Breast epithelium (tissue), 4 donors: ENCODE data around the gene NANOGP8. TPM values are rescaled to one million over a fixed set of nuclear protein-coding genes. Genes with fewer than 3 reads are reported as not detected.

Experiments used
- DNase-seq, 2 donors: peaks; one replicate each; pipeline ENCODE4 v3.0.0-alpha.2; 2019; ENCODE audit warnings: low spot score in 2 of 2
- H3K27ac ChIP-seq, 2 donors: fragments of 200-600 bp; sonication (generic) in 1 of 2; one replicate each; pipeline ENCODE4 v1.5.1; 2016 to 2019; ENCODE audit warnings: mild to moderate bottlenecking in 1 of 2
- H3K27me3 ChIP-seq, 2 donors: fragments of 200-600 bp; sonication (generic) in 1 of 2; one replicate each; pipeline versions ENCODE4 v1.5.1 to v1.6.0; 2017 to 2019; ENCODE audit warnings: control low read depth in 1 of 2, mild to moderate bottlenecking in 1 of 2
- H3K36me3 ChIP-seq: fragments of 200-600 bp; one replicate; pipeline ENCODE4 v1.5.1; 2019
- H3K4me1 ChIP-seq, 2 donors: fragments of 200-600 bp; sonication (generic); one replicate each; pipeline ENCODE4 v1.5.1; 2016 to 2019; ENCODE audit warnings: control low read depth in 1 of 2
- H3K4me3 ChIP-seq, 3 donors: fragments of 200-600 bp; sonication (generic); 1 replicate in 2 of 3; 2 replicates in 1 of 3; pipeline ENCODE4 v1.5.1; 2016 to 2019; ENCODE audit warnings: mild to moderate bottlenecking in 3 of 3, moderate library complexity in 2 of 3
- H3K9me3 ChIP-seq, 2 donors: fragments of 200-600 bp; sonication (generic) in 1 of 2; one replicate each; pipeline ENCODE4 v1.5.1; 2016 to 2019; ENCODE audit warnings: control low read depth in 1 of 2
- POLR2A ChIP-seq: fragments of 450-650 bp; IDR thresholded peaks from one replicate; pipeline ENCODE4 v1.6.1; 2016; ENCODE audit warnings: antibody characterized with exemption, mild to moderate bottlenecking, moderate library complexity
- POLR2AphosphoS5 ChIP-seq, 3 donors: sonication (generic); formaldehyde crosslinking; IDR thresholded peaks; one replicate each; pipeline ENCODE4 v1.6.1; 2017; ENCODE audit warnings: antibody characterized with exemption in 3 of 3
- intact Hi-C: fragments of 100-400 bp; cut with DNase I; formaldehyde crosslinking; loops from one replicate; pipeline ENCODE4 v1.15.1; 2023; ENCODE audit warnings: low total_unique reads
- total RNA-seq, 3 donors: library from RNA; depleted of rRNA; stranded (reverse); fragments of >200 nt; gene quantifications; one replicate each; pipeline ENCODE4 v1.1.0, GENCODE V29; 2016
- TF ChIP-seq, protein P1 (sequence below), 3 donors: fragments of 450-650 bp; IDR thresholded peaks; one replicate each; pipeline ENCODE4 v1.5.1; 2016 to 2017; ENCODE audit warnings: antibody characterized with exemption in 3 of 3, mild to moderate bottlenecking in 3 of 3, moderate library complexity in 3 of 3

The NANOGP8 gene
- total RNA-seq, 3 donors from 2014 or later = 1.1 to 1.3 (median 1.3) TPM

DNA sequence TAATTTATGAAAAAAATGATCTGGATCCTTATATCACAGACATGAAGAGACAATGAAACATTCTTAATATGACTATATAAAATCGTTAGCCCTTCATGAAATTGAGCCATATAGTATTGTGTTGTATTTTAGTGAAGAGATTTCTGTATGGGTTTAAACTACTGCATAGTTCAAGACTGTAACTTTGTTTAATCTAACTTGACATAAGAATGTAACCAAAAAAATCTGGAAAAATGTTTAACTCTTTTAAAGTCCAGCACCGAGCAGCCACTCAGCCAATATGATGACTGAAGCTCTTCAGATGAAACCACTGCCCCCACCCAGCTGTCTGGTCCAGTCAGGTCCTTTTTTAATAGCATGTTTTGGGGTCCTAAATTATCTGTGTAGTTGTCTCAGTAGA is 4.9 kb downstream of the NANOGP8 start:
- TF ChIP-seq POLR2AphosphoS5 (IDR thresholded peaks at IDR 0.05) (no peak), POLR2A (no peak)
- TF ChIP-seq, protein P1, sequence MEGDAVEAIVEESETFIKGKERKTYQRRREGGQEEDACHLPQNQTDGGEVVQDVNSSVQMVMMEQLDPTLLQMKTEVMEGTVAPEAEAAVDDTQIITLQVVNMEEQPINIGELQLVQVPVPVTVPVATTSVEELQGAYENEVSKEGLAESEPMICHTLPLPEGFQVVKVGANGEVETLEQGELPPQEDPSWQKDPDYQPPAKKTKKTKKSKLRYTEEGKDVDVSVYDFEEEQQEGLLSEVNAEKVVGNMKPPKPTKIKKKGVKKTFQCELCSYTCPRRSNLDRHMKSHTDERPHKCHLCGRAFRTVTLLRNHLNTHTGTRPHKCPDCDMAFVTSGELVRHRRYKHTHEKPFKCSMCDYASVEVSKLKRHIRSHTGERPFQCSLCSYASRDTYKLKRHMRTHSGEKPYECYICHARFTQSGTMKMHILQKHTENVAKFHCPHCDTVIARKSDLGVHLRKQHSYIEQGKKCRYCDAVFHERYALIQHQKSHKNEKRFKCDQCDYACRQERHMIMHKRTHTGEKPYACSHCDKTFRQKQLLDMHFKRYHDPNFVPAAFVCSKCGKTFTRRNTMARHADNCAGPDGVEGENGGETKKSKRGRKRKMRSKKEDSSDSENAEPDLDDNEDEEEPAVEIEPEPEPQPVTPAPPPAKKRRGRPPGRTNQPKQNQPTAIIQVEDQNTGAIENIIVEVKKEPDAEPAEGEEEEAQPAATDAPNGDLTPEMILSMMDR (IDR thresholded peaks at IDR 0.05) = no peak
- peaks cover 6 to 8% of the 10 kb centered on the region in 2 donors for H3K9me3 ChIP-seq
- no peaks in the 10 kb centered on the region for H3K4me1 ChIP-seq
- no peak for DNase-seq
- no peaks in the 10 kb centered on the region for H3K36me3 ChIP-seq
- no peak overlapping the region for H3K27ac ChIP-seq
- no peak overlapping the region for H3K4me3 ChIP-seq
- no peaks in the 10 kb centered on the region for H3K27me3 ChIP-seq
- intact Hi-C loops = no loop called here

DNA sequence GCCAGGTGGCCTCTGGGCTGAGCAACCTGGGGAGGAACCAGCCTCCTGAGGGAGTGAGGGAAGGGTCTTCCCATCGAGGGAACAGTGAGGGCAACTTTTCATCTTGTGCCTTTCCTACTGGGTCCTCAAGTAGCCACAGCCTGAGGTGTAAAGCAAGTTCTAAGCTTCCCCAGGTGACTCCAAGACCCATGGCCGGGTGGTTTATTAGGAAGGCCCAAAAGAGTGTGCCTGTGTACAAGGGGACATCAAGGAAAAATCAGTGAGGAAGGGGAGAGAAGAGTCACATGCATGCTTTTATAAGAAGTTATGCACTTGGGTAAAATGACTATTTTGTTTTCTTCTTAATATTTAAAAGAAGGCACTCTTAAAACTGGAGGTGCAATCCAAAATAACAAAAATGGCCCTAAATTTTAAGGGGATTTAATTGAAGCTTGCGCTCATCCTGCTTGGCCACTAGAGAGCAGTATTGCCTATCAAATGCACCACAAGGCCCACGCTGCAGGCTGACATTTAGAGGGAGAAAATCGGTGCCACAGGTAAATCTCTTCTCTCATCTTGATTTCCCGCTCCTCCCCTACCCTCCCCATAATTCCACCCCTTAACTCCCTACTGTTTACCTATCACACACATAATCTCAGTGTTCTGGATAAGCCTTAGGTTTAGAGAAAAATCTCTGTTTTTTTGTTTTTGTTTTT is 6.7 kb downstream of the NANOGP8 start:
- no peak overlapping the region for H3K27ac ChIP-seq
- peaks cover 6 to 8% of the 10 kb centered on the region in 2 donors for H3K9me3 ChIP-seq
- TF ChIP-seq POLR2AphosphoS5 (IDR thresholded peaks at IDR 0.05) = no peak
- TF ChIP-seq, protein P1 (IDR thresholded peaks at IDR 0.05) = peak in 2 of 3 donors; percentile 39 to 73
- no peak for TF ChIP-seq POLR2A
- no peaks in the 10 kb centered on the region for H3K4me1 ChIP-seq
- no peak for DNase-seq
- no peaks in the 10 kb centered on the region for H3K27me3 ChIP-seq
- no peaks in the 10 kb centered on the region for H3K36me3 ChIP-seq
- no peak overlapping the region for H3K4me3 ChIP-seq
- intact Hi-C loops = no loop called here

GRCh38 chr15:35071106-35071505 is 14.0 kb downstream of the NANOGP8 start:
- Histone ChIP-seq H3K27me3 (no peaks in the 10 kb centered on the region), H3K36me3 (no peaks in the 10 kb centered on the region), H3K4me1 (no peaks in the 10 kb centered on the region), H3K27ac (no peak overlapping the region), H3K9me3 (no peaks in the 10 kb centered on the region), H3K4me3 (no peak overlapping the region)
- no peak for DNase-seq
- TF ChIP-seq, protein P1 (IDR thresholded peaks at IDR 0.05) = no peak
- no peak for TF ChIP-seq POLR2A
- no peak for TF ChIP-seq POLR2AphosphoS5 (IDR thresholded peaks at IDR 0.05)
- intact Hi-C loops = no loop called here

DNA sequence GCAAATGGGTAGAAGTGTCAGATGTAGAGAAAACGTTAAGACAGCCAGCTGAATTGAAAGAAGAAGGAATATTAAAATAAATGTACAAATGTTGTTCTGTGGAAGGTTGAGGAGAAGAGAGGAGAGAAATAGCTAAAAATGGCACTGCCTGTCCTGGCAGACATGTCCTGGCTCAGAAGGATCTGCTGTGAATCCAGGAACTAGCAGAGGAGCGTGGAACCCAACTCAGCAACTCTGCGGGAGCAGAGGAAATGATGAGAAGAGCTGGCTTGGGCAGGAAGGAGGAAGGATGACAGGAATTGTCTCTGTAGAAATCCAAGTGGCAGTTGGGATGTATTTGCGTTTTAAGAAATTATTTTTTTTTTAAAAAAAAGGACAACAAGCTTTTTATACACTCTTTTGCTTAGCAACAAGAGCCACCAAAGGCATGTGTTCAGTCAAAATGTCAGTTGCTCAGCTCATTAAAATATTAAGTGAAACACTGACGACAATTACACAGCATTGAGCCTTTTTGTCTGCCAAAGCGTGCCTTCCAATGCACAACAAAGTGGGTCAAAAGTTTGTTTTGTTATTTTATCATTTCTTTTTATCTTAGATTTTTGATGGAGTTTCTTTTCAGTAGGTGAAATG is 16.1 kb downstream of the NANOGP8 start:
- intact Hi-C loops = no loop called here
- Histone ChIP-seq H3K9me3 (no peaks in the 10 kb centered on the region), H3K27ac (no peak overlapping the region), H3K4me3 (no peak overlapping the region), H3K36me3 (no peaks in the 10 kb centered on the region), H3K27me3 (no peaks in the 10 kb centered on the region), H3K4me1 (no peaks in the 10 kb centered on the region)
- TF ChIP-seq, protein P1 (IDR thresholded peaks at IDR 0.05) = no peak
- TF ChIP-seq POLR2AphosphoS5 (IDR thresholded peaks at IDR 0.05) = no peak
- no peak for TF ChIP-seq POLR2A
- DNase-seq = no peak
